Endometrial microvascular endothelial cells (primary cell): Measurements from ENCODE around the gene GLT8D1. TPM values are rescaled to one million over a fixed set of nuclear protein-coding genes. Genes with fewer than 3 reads are reported as not detected.
"Not testable (repeated sequence)": the region's sequence is repeated elsewhere in the genome, so short reads cannot be mapped to it uniquely, and the experiment has no call there.

Source experiments
- in situ Hi-C: cut with HindIII; loops from 2 replicates; pipeline ENCODE4 v1.10.0; 2017; ENCODE audit warnings: low sequenced_read_pairs, low pct_unique_long_range_greater_than_20kb; ENCODE audit errors: inconsistent ontology term
- total RNA-seq: library from RNA; depleted of rRNA; stranded (reverse); fragments of >200 nt; gene quantifications from one replicate; pipeline ENCODE4 v1.2.3, GENCODE V29; 2015; ENCODE audit errors: inconsistent ontology term

Gene GLT8D1
- total RNA-seq, 1 donor from 2014 or later, result 74.8 TPM

- in situ Hi-C loops, result no loop called here
These were observed 20.3 kb downstream of the GLT8D1 start for GRCh38 chr3:52685285-52685708.

- in situ Hi-C loops, result no loop called here
These were observed 21.4 kb downstream of the GLT8D1 start for GRCh38 chr3:52684184-52684583.

GRCh38 chr3:52683611-52684010 lies 22.0 kb downstream of the GLT8D1 start:
- in situ Hi-C loops, result no loop called here

GRCh38 chr3:52682016-52682415 lies 23.6 kb downstream of the GLT8D1 start:
- in situ Hi-C loops, result no loop called here

- in situ Hi-C loops, result no loop called here
These were observed 24.0 kb downstream of the GLT8D1 start for GRCh38 chr3:52681596-52681995.

GRCh38 chr3:52679811-52680210 lies 25.8 kb downstream of the GLT8D1 start:
- in situ Hi-C loops, result no loop called here

- in situ Hi-C loops, result no loop called here
These were observed 26.4 kb downstream of the GLT8D1 start for GRCh38 chr3:52679199-52679538.

- in situ Hi-C loops, result no loop called here
These were observed 27.1 kb downstream of the GLT8D1 start for GRCh38 chr3:52678265-52679198.

- in situ Hi-C loops, result not testable (repeated sequence)
These were observed 29.4 kb downstream of the GLT8D1 start for GRCh38 chr3:52676201-52676600.

GRCh38 chr3:52671676-52672075 lies 33.9 kb downstream of the GLT8D1 start:
- in situ Hi-C loops, result no loop called here

GRCh38 chr3:52670621-52671521 lies 34.7 kb downstream of the GLT8D1 start:
- in situ Hi-C loops, result no loop called here

GRCh38 chr3:52663098-52663497 lies 42.5 kb downstream of the GLT8D1 start:
- in situ Hi-C loops, result no loop called here

- in situ Hi-C loops, result no loop called here
These were observed 45.5 kb downstream of the GLT8D1 start for GRCh38 chr3:52660046-52660445.

- in situ Hi-C loops, result no loop called here
These were observed 49.7 kb downstream of the GLT8D1 start for GRCh38 chr3:52655895-52656294.

GRCh38 chr3:52651592-52651991 lies 54.0 kb downstream of the GLT8D1 start:
- in situ Hi-C loops, result no loop called here

- in situ Hi-C loops, result no loop called here
These were observed 55.2 kb downstream of the GLT8D1 start for GRCh38 chr3:52650439-52650838.

GRCh38 chr3:52649461-52650210 lies 56.0 kb downstream of the GLT8D1 start:
- in situ Hi-C loops, result no loop called here

- in situ Hi-C loops, result no loop called here
These were observed 60.0 kb downstream of the GLT8D1 start for GRCh38 chr3:52645549-52645948.
